ENCODE data around the gene CARS1.

CARS1 gene

GRCh38 chr11:3043315-3043871 lies 13.8 kb downstream of the CARS1 start:
- H3K4me3 ChIP-seq (replicated peaks; ENCODE audit: low read depth, low read length), result no peak overlapping the region
- no peak for TF ChIP-seq CTCF (IDR thresholded peaks at IDR 0.05; ENCODE audit: low read length, missing control alignments)
- DNase-seq (ENCODE audit: low read depth), result peak; percentile 34

- DNase-seq (ENCODE audit: low read depth), result no peak
- TF ChIP-seq CTCF (IDR thresholded peaks at IDR 0.05; ENCODE audit: low read length, missing control alignments), result no peak
- H3K4me3 ChIP-seq (replicated peaks; ENCODE audit: low read depth, low read length), result no peak overlapping the region
Observed at GRCh38 chr11:3042496-3043314, 14.5 kb downstream of the CARS1 start.

- no peak overlapping the region for H3K4me3 ChIP-seq (replicated peaks; ENCODE audit: low read depth, low read length)
- no peak for TF ChIP-seq CTCF (IDR thresholded peaks at IDR 0.05; ENCODE audit: low read length, missing control alignments)
- DNase-seq (ENCODE audit: low read depth), result no peak
Observed at GRCh38 chr11:3041699-3042441, 15.4 kb downstream of the CARS1 start.

- no peak for TF ChIP-seq CTCF (IDR thresholded peaks at IDR 0.05; ENCODE audit: low read length, missing control alignments)
- no peak overlapping the region for H3K4me3 ChIP-seq (replicated peaks; ENCODE audit: low read depth, low read length)
- no peak for DNase-seq (ENCODE audit: low read depth)
Observed at GRCh38 chr11:3040881-3041280, 16.3 kb downstream of the CARS1 start.

GRCh38 chr11:3037945-3038271 lies 19.3 kb downstream of the CARS1 start:
- TF ChIP-seq CTCF (IDR thresholded peaks at IDR 0.05; ENCODE audit: low read length, missing control alignments), result no peak
- DNase-seq (ENCODE audit: low read depth), result no peak

GRCh38 chr11:3037040-3037944 lies 19.9 kb downstream of the CARS1 start:
- DNase-seq (ENCODE audit: low read depth), result peak; percentile 74
- peak; percentile 73 for TF ChIP-seq CTCF (IDR thresholded peaks at IDR 0.05; ENCODE audit: low read length, missing control alignments)
- no peak overlapping the region for H3K4me3 ChIP-seq (replicated peaks; ENCODE audit: low read depth, low read length)

More at GRCh38 chr11:3037945-3038271, 19.3 kb downstream of the CARS1 start:
- no peak overlapping the region for H3K4me3 ChIP-seq (replicated peaks; ENCODE audit: low read depth, low read length)
